GM12878 (cell line): Measurements from ENCODE around the gene ZNF408. TPM values are rescaled to one million over a fixed set of nuclear protein-coding genes. Genes with fewer than 3 reads are reported as not detected.

Experiments used
- CBFB ChIP-seq: IDR thresholded peaks from 2 replicates; pipeline ENCODE4 v1.6.1; 2016; ENCODE audit warnings: antibody characterized with exemption, low read depth
- CBX3 ChIP-seq: fragments of 200-600 bp; sonication (generic); IDR thresholded peaks from 2 replicates; pipeline ENCODE4 v1.6.1; 2016; ENCODE audit warnings: low read depth, borderline replicate concordance
- CHD1 ChIP-seq: IDR thresholded peaks from 2 replicates; pipeline ENCODE4 v1.6.1; 2012; ENCODE audit warnings: low read depth, low read length, improper control_type of control experiment
- CHD4 ChIP-seq: fragments of 200-600 bp; sonication (generic); IDR thresholded peaks from 2 replicates; pipeline ENCODE4 v1.6.1; 2016; ENCODE audit warnings: mild to moderate bottlenecking
- JUND ChIP-seq: IDR thresholded peaks from 2 replicates; pipeline ENCODE4 v1.6.1; 2012; ENCODE audit warnings: low read depth, mild to moderate bottlenecking, low read length, improper control_type of control experiment, moderate library complexity
- KAT2A ChIP-seq: conservative IDR thresholded peaks from 2 replicates; pipeline ENCODE4 v1.6.1; 2011; ENCODE audit warnings: low read depth, low read length; ENCODE audit not compliant: control insufficient read depth
- LARP7 ChIP-seq: fragments of 450-650 bp; IDR thresholded peaks from 2 replicates; pipeline ENCODE4 v1.6.1; 2017; ENCODE audit warnings: mild to moderate bottlenecking
- MEF2A ChIP-seq: IDR thresholded peaks from 2 replicates; pipeline ENCODE4 v1.6.1; 2011; ENCODE audit warnings: low read depth, mild to moderate bottlenecking, low read length, moderate library complexity; ENCODE audit not compliant: insufficient read depth
- NR2C1 ChIP-seq: fragments of 450-650 bp; IDR thresholded peaks from 2 replicates; pipeline ENCODE4 v1.6.1; 2017; ENCODE audit warnings: antibody characterized with exemption, mild to moderate bottlenecking, moderate library complexity
- NR2C2 ChIP-seq: IDR thresholded peaks from 2 replicates; pipeline ENCODE4 v1.6.1; 2011; ENCODE audit warnings: borderline replicate concordance, low read depth; ENCODE audit not compliant: control insufficient read depth, insufficient read length
- RAD51 ChIP-seq: fragments of 450-650 bp; IDR thresholded peaks from 2 replicates; pipeline ENCODE4 v1.6.1; 2016; ENCODE audit warnings: moderate library complexity, mild to moderate bottlenecking, inconsistent platforms
- RFX5 ChIP-seq: IDR thresholded peaks from 2 replicates; pipeline ENCODE4 v1.6.1; 2011; ENCODE audit warnings: low read depth, low read length, improper control_type of control experiment
- RUNX3 ChIP-seq: IDR thresholded peaks from 2 replicates; pipeline ENCODE4 v1.6.1; 2012; ENCODE audit warnings: low read length, inconsistent platforms
- USF1 ChIP-seq: IDR thresholded peaks from 2 replicates; pipeline ENCODE4 v1.6.1; 2011; ENCODE audit warnings: borderline replicate concordance, low read depth, mild to moderate bottlenecking, moderate library complexity, mixed read lengths, low read length; ENCODE audit not compliant: insufficient read depth; ENCODE audit errors: extremely low read length
- ZBTB33 ChIP-seq: fragments of 450-650 bp; IDR thresholded peaks from 2 replicates; pipeline ENCODE4 v1.6.1; 2017; ENCODE audit warnings: mild to moderate bottlenecking
- polyA plus RNA-seq, 11 experiments: library from polyadenylated mRNA; depleted of rRNA in 4 of 11; unstranded in 6 of 11; stranded (reverse) in 5 of 11; fragments of >200 nt; fragmentation: Nextera tagmentation in 4 of 11; fragmentation: Illumina TruSeq in 1 of 11; extraction: Ambion mirVana in 4 of 11; extraction: Trizol in 1 of 11; gene quantifications; 1 replicate in 1 of 11; 2 replicates in 10 of 11; pipeline versions ENCODE4 v1.2.1 to v1.2.3, GENCODE V29; 2011 to 2016; ENCODE audit warnings: inconsistent platforms in 2 of 11, missing spikeins in 2 of 11, low read depth in 1 of 11
- total RNA-seq, 4 experiments: library from RNA; depleted of rRNA in 3 of 4; stranded (reverse); fragments of >200 nt in 3 of 4; fragmentation: Illumina TruSeq in 1 of 4; extraction: Trizol in 1 of 4; gene quantifications; 2 replicates each; pipeline versions ENCODE4 v1.2.1 to v1.2.3, GENCODE V29; 2013 to 2021
- TF ChIP-seq, protein P1 (sequence below): IDR thresholded peaks from 2 replicates; pipeline ENCODE4 v1.6.1; 2012; ENCODE audit warnings: improper control_type of control experiment, low read depth, low read length; ENCODE audit not compliant: insufficient replicate concordance
- TF ChIP-seq, protein P2 (sequence below): fragments of 450-650 bp; conservative IDR thresholded peaks from 2 replicates; pipeline ENCODE4 v1.6.1; 2017; ENCODE audit warnings: mild to moderate bottlenecking, moderate library complexity

The ZNF408 gene
- total and polyA plus RNA-seq, 10 of the 15 experiments (the other 5 are each of a cell fraction or from before 2014, with no cell fraction given), result 0.19 to 11.3 (median 7.2) TPM

DNA sequence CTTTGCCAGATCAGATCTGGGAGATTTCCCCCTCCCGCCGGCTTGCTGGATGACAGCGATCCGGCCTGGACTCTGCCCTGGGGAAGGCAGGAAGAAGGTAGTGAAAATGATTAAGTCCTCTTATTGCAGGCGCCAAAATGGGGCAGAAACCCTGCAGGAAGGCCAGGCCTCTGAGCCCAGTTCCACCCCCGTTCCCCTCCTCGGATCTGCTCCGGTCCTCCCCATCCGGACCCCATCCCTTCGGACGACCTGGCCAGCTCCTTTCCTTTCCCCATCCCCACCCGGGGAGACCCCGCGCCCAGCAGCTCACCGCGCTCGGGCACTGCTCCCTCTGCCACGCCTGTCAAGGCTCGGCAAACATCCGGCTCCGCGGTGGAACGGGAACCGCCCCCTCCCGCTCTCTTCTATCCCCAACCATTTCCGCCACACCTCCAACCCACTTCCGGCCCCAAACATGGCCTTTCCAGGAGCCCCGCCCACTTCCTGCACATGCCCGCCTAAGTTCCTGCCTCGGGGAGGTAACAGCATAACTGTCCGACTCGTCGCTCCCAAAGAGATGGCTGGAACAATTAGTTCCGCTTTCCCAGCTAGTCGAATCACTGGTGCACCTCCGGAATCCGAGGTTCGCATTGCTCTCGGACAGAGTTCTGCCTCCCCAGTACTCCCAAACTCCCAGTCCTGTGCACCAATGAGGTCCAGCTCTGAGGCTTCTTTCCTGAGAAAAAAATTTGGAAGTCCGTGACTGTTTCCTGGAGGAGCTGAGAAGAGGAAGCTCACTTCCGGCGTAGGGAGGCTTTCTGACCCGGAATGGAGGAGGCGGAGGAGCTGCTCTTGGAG, at the start of gene ZNF408, which contains the start of gene ARHGAP1 (continued):
- TF ChIP-seq, protein P1, sequence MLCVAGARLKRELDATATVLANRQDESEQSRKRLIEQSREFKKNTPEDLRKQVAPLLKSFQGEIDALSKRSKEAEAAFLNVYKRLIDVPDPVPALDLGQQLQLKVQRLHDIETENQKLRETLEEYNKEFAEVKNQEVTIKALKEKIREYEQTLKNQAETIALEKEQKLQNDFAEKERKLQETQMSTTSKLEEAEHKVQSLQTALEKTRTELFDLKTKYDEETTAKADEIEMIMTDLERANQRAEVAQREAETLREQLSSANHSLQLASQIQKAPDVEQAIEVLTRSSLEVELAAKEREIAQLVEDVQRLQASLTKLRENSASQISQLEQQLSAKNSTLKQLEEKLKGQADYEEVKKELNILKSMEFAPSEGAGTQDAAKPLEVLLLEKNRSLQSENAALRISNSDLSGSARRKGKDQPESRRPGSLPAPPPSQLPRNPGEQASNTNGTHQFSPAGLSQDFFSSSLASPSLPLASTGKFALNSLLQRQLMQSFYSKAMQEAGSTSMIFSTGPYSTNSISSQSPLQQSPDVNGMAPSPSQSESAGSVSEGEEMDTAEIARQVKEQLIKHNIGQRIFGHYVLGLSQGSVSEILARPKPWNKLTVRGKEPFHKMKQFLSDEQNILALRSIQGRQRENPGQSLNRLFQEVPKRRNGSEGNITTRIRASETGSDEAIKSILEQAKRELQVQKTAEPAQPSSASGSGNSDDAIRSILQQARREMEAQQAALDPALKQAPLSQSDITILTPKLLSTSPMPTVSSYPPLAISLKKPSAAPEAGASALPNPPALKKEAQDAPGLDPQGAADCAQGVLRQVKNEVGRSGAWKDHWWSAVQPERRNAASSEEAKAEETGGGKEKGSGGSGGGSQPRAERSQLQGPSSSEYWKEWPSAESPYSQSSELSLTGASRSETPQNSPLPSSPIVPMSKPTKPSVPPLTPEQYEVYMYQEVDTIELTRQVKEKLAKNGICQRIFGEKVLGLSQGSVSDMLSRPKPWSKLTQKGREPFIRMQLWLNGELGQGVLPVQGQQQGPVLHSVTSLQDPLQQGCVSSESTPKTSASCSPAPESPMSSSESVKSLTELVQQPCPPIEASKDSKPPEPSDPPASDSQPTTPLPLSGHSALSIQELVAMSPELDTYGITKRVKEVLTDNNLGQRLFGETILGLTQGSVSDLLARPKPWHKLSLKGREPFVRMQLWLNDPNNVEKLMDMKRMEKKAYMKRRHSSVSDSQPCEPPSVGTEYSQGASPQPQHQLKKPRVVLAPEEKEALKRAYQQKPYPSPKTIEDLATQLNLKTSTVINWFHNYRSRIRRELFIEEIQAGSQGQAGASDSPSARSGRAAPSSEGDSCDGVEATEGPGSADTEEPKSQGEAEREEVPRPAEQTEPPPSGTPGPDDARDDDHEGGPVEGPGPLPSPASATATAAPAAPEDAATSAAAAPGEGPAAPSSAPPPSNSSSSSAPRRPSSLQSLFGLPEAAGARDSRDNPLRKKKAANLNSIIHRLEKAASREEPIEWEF, result no peak
- TF ChIP-seq LARP7 (peak; percentile 57), CHD4 (no peak), USF1 (peak; percentile 45), CBX3 (no peak), NR2C1 (peak; percentile 92), RUNX3 (peak; percentile 70), RAD51 (peak; percentile 82), ZBTB33 (peak; percentile 77; the same call in 1 of the 2 replicates), NR2C2 (no peak), CBFB (peak; percentile 72; the same call in 1 of the 2 replicates), RFX5 (no peak), MEF2A (peak; percentile 29; the same call in 1 of the 2 replicates), CHD1 (no peak), KAT2A (no peak), JUND (no peak)
- TF ChIP-seq, protein P2, sequence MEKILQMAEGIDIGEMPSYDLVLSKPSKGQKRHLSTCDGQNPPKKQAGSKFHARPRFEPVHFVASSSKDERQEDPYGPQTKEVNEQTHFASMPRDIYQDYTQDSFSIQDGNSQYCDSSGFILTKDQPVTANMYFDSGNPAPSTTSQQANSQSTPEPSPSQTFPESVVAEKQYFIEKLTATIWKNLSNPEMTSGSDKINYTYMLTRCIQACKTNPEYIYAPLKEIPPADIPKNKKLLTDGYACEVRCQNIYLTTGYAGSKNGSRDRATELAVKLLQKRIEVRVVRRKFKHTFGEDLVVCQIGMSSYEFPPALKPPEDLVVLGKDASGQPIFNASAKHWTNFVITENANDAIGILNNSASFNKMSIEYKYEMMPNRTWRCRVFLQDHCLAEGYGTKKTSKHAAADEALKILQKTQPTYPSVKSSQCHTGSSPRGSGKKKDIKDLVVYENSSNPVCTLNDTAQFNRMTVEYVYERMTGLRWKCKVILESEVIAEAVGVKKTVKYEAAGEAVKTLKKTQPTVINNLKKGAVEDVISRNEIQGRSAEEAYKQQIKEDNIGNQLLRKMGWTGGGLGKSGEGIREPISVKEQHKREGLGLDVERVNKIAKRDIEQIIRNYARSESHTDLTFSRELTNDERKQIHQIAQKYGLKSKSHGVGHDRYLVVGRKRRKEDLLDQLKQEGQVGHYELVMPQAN, result peak; percentile 79
